ENCODE measurements around the gene TRPM3.

TRPM3 gene

DNA sequence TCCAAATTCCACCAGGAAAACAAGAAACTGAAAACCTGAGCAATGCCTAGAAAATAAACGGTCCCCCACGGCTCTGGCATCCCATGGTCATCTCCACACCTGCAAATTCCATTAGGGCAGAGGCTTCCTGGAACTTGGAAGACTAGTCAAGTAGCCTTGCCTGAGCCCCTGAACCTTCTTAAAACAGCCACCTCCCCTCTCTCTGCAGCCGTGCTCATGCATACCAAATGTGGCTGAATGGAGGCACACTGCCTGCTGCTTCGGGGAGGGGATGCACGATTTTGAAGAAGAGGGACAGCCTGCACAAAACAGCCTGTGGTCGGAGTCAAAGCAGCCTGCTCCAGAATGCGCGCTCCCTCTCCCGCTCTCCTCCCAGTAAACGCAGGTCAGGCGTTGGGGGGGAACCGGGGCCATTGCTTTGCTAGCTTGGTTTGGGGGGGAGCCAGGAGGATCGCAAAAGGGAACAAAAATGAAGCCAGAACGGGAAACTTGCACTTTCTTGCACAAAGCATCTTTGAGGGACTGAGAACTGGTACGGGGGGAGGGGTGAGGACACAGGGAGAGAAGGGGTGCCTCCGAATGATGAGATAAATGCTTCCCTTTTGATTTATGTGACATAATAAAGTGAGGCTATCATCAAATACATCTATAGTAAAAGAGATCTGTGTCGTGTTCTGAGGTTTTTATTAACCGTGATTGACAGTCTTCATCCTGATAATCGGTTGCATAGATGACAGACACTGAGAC lies at the start of gene TRPM3:
TRPM3 (minus strand) TSS at position 347 of the 747 bp plus-strand sequence; CDS start at position 80, 267 bp downstream.
- DNase-seq, result no peak

DNA sequence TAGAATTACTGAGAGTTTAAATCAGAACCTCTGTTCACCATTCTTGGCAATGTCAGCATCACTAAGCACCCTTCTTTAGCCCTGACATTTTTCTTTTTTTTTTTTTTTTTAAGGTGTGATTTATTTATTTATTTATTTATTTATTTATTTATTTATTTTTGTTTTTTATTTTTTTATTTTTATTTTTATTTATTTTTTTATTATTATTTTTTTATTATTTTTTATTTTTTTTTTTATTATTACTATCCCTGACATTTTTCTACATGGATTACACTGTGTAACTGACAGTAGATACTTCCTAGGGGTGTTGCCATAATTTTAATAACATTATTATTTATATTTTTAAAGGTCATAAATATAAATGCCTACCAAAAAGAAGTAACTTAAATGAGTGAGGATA lies 47.0 kb upstream of the TRPM3 start:
- no peak for DNase-seq

DNA sequence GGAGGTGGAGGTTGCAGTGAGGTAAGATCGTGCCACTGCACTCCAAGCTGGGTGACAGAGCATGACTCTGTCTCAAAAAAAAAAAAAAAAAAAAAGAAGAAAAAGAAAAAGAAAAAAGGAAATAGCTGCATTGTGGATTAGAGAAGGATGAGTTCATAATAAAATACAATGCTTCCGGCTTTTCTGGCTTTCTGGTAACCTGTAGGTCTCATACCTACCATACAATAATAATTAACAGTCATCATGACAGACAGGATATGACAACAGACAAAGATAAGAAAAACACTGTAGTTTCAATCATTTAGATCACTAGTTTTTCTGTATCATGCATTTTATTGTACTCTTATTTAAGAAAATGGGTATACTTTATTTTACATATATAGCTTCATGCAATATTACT lies 40.7 kb upstream of the TRPM3 start:
- no peak for DNase-seq

DNA sequence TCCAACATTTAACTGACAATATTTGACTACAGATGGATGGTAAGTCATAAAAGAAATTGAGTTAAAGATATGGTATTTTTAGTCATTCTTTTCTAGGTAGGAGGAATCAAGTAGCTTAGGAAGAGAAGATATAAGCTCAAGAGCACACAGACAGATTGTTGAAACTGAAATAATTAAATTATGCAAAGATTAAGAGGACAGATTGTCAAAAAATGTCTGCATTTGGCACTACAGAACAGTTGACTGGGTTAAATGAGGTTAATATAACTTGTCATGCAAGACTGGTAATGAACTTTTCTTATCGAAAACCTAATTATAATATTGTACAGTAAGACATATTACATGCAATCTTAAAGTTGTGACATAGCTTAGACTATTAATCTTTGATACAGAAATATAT lies 36.3 kb upstream of the TRPM3 start:
- DNase-seq, result no peak

DNA sequence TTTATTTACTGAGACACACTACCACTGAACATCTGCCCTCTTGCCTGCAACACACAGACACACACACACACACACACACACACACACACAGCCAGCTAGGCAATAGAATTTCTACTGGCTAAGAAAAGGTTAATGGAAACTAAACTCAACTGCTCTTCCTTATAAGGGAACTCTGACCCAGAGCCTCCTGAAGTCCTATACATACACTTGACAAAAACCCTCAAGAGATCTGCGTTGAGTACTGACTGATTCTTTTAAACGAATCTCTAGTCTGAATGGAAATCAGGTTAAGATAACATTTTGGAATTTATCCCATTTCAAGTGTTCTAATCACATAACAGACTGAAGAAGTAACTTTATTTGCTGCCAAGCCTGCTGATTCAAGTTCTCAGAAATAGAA lies 25.9 kb upstream of the TRPM3 start:
- DNase-seq, result no peak

DNA sequence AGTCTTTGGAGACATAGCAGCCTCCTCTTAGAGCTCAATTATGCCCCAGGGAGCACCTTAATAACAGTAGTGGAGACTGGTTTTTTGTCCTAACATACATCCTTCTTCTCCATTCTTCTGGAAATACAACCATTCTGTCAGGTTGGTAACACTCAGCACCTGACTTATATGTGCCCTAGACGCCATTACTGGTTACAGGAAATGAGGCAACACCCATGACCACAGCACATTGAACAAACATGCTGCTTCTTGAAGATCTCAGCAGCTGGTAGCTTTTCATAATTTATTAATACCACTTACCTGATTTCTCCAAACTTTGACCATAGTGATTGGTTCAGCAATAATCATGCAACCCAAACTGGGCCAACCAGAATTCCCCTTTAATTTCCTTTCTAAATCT lies 25.1 kb upstream of the TRPM3 start:
- no peak for DNase-seq

DNA sequence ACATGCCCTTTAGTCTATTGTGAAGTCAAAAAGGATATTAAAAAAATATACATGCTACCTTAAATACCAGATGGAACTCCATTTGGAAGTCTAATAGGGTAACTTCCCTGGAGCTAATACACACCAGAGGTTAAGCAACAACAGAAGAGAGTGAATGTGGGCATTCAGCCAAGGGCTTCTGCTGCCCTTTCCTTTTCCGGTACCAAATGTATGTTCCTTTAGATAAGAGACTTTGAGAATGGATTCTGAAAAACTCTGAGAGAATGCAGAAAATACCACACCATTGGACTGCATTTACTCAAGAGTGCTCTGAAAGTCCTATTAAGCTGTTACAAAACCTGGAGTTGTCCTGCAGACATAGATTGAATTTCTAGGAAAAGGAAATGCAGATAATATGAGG lies 23.8 kb upstream of the TRPM3 start:
- DNase-seq, result no peak

DNA sequence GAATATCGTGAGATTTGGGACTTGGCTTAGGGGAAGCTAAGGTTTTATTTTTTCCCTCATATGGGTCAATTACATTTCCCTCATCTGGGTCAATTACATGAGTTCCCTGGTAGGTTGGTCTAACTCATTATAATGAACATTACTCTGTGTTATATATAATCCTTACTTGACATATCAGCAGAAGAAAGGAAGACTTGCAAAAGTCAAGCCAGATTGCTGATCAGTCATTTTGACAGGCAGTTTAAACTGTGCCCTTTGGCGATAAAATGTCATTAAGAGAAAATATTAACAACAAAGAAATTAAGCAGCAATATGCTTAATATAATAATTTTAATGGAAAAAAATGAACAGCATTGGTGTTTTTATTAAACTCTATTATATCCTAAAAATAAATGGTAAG lies 23.1 kb upstream of the TRPM3 start:
- no peak for DNase-seq

DNA sequence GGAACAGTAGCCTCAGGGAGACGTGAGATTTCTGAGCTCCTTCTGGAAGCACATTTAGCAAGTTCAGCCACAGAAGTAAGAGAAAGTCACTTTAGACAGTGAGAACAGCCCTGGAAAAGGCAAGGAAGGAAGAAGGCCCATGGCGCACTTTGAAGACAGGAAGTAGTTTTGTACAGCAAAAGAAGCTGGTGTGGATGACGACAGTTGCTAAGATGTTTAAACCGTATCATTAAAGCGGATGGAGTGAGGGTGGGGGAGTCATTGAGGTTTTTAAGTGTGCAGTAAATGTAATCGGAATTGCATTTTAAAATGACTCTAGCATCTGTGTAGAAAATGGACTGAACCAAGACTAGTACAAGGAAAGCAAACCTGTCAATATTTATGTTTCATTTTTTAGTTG lies 15.3 kb upstream of the TRPM3 start:
- DNase-seq, result no peak

DNA sequence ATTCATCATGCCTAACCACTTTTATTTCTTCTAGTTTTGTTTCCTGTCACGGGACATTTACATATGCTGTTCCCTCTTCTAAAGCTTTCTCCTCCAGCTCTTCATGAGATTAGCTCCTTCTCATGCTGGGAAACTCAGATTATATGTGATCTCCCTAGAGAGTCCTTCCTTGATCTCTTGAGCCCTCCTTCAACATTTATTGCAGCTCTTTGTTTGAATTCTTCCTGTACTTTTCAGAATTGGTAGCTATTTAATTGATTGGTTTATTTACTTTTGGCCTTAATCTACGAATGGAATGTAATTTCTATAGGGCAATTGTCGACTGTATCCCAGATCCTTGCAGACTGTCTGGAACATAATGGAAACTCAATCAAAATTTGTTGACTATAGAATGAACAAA lies 9.7 kb upstream of the TRPM3 start:
- no peak for DNase-seq

DNA sequence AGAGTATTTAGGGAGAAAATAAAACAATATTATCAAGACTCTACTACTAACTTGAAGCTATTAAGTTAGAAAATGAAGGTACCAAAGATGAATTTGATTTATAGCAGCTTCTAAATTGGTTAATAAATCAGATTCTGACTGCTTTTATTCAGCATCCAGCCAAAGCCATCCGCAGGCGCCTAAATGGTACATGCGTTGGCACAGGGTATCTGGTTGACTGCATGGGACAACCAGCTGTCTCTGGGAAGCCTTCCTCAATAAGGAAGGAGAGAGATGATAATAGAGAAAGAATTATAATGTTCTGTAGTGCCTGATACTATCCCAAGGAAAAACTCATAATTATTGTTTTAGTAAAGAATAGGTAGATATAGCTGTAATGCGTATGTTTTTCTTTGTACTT lies 9.1 kb upstream of the TRPM3 start:
- no peak for DNase-seq

DNA sequence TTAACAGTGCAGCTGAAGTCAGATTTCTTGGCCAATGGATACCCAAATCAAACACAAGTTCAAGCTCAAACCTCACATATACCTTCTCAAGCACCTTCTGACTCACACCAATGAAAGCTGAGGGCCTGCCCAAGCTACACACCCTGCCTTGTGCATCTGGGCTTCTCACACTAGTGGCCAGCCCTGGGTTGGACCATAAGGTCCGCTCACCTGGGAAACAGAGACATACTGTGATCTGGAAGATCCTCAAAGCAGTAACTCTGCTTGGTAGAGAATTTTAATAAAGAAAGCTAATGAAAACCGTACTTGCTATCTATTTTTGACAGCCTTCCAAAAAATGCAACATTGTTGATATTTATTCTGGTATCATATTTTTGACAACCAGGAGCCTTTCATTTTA lies 7.4 kb upstream of the TRPM3 start:
- DNase-seq, result no peak

DNA sequence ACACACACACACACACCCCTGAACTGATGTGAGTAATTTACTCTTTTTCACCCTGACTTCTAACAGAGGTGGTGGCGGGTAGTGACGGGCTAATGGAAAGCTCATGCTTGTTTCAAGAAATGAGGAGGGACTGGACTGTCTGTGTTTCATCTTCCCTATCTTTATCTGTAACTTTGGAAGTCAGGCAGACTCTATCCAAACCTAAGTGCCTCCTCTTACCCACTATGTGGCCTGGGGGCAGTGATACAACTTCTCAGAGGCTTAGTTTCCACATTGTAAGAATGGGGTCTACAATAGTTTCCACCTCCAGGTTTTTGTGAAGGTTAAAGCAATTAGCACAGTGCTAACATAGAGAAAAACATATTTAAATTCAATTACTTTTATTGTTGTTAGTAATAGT lies 5.9 kb upstream of the TRPM3 start:
- no peak for DNase-seq

DNA sequence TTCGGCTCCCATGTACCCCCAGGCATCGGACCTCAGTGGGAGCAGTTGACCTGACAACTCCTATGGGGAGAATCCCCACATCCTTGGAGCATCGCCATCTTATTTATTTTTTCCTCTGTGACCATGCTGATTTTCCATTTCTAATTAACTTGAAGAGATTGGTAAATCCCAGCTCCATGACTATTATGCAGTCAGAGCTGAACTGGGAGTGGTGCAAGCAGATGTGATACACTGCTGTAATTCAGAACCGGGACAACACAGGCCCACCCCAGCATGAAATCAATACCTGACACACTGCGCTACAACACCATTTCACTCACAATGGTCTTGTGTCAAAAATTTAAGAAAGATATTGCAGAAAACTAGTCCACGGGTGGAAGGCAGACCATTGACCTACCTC lies 1.0 kb upstream of the TRPM3 start:
- DNase-seq, result no peak

DNA sequence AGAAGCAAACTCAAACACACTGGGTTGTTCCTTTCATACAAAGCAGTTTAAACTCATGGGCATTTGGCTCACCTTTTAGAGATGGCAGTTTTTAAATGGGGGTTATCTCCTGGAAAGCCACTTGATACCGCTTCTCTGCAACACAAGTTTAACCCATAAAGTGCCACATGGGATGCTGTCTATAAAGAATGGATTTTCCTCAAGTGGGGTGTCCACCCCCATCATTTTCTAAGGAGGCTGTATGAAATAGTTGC lies 528 bp upstream of the TRPM3 start:
- DNase-seq, result no peak

DNA sequence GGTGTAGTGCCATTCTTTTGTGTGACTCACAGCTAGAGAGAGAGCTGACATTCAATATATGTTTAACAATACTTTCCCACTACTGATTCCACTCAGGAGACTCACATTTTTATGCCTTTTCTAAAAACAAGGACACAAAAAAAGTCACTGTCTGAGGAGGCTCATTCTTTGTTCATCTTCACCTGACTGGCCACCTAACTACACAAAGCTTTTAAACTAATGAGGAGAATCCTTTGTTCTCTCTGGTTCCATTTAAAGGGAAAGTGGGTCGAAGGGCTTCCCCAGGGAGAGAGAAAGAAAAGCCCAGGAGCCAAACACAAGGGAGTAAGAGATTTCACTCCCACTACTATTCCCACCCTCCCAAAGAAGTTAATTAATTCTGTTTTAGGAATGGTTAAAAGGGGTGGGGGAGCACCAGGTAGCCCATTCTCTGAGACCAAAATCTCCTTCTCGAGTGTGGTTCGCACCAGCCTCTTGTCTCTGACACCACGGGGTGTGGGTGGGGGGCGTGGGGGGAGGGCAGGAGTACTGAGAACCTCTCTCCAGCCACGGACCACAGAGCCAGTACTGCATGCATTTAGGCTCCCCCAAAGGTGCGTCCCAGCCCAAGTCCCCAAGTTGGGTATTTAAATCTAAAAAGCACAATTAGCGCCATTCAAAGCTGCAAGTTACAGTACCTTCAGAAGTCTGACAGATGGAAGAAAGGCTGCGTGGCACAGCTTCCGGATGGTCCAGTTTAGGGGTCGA lies 747 bp downstream of the TRPM3 start:
- no peak for DNase-seq

DNA sequence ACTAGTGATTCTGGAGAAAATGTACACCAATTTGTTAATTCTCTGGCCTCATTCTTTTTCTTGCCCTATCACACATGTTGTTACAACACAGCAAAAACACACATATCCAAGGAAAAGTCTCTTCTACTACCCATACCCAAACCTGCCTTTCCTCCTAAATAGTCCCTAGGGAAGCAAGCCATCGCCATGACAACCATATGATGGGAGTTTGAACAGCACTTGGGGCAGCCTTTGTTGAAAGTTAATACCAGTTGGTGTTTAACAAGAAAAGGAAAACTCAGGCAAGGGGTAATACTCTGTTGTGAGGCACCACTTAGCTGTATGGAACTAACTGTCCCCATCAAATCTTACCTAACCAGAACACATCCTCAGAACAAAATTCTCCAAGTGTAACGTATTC lies 1.7 kb downstream of the TRPM3 start:
- DNase-seq, result no peak

DNA sequence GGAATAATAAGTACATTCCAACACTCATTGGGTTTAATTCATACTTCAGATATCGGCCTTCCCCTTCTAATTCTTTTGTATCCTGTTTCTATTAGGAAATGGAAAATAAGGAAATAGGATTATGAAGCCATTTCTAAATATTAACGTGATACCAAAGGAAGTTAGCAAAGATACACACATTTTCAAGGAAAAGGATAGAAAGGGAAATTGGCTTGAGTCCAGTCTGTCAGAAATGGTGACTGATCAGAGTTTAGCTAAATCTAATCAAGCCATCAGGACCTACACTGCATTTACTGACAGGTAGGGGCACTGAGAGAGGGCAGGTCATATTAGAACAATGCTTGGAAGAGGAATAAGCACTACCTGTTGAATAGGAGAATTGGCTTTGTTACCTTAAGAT lies 3.1 kb downstream of the TRPM3 start:
- DNase-seq, result no peak

DNA sequence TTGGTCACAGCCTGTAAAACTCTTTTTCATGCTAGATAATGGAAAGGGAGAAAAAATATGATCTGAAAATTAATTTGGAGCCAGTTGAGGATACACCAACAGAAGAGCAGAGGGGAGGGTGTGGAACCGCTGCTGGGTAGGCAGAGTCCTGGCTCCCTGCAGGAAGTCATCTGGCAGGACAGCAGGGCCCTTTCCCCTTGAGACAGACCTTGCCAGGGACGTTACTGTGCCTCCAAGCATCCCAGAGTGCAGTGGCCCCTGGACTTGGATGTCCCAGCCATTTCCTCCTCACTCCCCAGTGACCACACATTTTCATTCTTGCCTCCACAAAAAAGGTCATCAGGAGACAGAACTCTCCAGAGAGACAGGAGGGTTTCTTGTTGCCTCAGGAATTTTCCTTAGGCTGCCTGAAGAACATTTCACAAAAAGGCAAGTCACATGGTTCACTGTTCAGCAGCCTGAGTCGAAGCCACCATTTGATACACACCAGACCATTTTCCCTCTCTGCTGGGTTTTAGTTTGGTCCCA lies 5.9 kb downstream of the TRPM3 start:
- DNase-seq, result no peak

DNA sequence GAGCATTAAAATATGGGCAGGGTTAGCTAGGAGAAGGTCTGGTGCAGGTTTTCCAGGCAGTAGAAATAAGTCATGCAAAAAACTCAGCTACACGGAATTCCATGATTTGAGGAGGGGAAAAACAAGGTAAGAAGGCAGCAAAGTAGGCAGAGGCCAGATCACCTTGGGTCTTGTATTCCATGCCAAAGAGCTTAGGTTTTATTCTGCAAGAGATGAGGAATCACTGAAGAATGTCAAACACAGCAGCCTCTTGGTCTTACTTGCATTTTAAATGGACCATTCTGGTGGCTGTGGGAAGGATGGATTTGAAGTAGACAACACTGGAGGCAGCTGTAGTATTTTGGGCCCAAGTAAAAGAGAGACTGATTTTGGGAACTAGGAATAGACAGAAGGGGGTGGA lies 8.6 kb downstream of the TRPM3 start:
- DNase-seq, result no peak

DNA sequence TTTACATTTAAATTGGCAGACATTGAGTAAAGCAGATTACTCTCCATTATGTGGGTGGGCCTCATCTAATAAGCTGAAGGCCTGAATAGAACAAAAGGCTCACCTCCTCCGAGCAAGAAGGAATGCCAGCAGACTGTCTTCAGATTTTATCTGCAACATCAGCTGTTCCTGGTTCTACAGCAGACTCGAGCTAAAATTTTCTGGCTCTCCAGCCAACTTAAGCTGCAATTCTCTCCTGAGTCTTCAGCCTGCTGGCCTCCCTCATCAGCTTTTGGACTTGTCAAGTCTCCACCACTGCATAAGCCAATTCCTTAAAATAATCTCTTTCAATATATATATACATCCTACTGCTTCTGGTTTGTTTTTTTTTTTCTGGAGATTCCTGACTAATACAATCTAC lies 12.5 kb downstream of the TRPM3 start:
- DNase-seq, result no peak

DNA sequence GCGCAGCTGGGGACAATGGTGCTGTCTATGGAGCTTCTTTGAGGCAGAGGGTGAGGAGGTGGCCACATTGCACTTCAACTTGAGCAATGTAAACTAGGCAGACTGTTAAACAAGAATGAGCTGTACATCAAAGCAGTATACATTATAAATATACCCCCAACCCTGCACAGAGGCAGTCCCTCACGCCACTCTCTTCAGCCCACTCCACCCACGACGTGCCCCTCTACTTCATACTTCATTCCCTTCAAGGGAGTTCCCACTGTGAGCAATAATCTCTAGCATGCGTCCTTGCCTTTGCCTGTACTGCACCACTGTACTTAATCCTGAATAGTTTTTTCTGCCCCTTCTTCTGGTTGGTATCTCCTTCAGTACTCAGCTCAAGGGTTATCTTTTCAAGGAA lies 14.4 kb downstream of the TRPM3 start:
- no peak for DNase-seq

DNA sequence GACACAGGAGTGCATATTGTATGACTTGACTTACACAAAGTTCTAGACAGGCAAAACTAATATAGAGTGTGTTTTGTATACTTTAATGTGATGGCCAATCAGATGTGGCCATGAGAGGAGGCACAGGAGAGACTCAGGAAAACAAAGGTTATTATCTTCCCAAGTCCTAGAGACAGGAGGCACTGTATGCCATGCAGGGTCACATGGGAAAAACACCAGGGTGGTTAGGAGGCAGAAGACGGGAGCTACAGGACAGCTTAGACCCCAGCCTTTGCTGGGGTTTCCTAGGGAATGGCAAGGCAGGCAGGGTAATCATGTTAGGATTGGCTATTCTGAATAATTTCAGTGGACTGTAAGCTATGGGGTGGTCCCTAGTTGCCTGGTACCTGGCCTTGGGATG lies 16.2 kb downstream of the TRPM3 start:
- DNase-seq, result no peak

DNA sequence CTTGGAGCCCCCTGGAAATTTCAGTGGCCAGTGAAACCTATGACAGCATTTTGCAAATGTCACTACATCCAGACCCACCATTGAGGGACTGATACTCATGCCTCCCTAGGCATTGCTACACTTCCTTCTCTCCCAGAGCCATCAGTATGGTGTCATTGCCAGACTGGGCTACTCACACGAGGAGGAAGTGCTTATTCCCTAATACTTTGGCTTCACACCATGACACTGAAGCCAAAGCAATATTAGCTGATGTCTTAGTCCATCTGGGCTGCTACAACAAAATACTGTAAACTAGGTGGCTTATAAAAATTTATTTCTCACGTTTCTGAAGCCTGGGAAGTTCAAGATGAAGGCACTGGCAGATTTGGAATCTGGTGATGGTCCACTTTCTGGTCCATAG lies 22.6 kb downstream of the TRPM3 start:
- DNase-seq, result no peak

DNA sequence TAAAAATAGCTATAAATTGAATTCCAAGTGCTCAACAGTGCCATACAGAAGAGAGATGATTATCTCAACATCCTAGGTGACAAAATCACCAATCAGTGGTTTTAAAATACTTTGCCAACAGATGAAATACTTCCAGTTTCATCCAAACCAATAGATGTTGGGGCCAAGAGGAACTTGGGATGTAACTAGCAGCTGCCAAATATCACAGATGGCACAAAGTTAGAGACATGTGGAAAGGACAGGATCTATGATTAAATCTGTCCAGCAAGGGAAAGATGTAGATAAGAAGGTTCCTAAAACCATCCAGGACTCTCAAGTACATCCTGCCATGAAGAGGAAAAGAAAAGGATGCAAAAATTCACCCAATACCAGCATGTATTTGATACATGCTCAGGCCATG lies 23.8 kb downstream of the TRPM3 start:
- no peak for DNase-seq

Data from NCI-H510A treated with DMSO at 0.1 percent for 48 hours (cell line).